GM19351 (cell line): ENCODE measurements around the gene FLYWCH1.
A peak's percentile ranks its signal among the peaks of the same experiment; 100 is the strongest.
"Not testable (repeated sequence)": the region's sequence is repeated elsewhere in the genome, so short reads cannot be mapped to it uniquely, and the experiment has no call there.

Source experiments
- ATAC-seq: cut with Tn5 transposase; IDR thresholded peaks from one replicate; pipeline ENCODE4 v1.9.1; 2021; ENCODE audit warnings: mild to moderate bottlenecking, moderate library complexity; ENCODE audit not compliant: unreplicated experiment

Gene FLYWCH1

DNA sequence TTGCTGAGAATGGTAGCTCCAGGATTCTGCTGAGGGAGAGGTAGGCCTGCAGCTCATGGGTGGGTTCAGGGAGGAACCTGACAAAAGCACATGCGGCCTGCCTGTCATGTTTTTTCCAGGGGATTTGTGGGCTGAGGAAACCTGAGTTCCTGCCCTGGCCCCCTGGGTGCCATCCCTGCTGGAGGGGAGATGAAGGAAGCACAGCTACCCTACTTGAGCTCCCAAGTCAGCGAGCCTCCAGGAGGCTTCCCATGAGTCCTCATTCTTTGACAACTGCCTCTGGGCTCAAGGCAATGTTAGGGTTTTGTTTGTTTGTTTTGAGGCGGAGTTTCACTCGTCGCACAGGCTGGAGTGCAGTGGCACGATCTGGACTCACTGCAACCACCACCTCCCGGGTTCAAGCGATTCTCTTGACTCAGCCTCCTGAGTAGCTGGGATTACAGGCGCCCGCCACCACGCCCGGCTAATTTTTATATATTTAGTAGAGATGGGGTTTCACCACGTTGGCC is 12.1 kb upstream of the FLYWCH1 start:
- no peak for ATAC-seq

DNA sequence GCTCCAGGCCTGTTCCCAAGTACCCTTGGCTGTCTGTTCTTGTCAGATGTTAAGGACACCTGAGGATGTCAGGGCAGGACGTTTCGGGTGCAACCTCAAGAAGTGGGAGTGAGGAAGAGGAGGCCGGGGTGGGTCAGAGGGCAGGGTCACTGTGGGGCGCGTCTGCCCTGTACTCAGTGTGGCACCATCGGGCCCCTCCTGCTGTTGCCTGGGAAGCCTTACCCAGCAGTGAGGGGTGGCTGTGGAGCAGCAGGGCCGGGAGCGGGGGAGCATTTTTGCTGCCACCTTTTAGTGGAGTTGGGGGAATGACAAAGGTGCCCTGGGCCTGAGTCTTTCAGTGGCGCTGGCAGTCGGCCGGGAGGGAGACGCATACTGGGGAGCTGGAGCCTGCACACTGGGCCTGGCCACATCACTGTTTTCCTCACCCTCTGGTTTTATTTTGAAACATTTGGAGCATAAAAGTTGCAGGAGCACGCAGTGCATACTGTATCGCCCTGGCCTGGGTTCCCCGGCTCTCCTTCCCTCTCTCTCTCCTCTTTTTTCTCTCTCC is 11.1 kb upstream of the FLYWCH1 start:
- ATAC-seq = no peak

DNA sequence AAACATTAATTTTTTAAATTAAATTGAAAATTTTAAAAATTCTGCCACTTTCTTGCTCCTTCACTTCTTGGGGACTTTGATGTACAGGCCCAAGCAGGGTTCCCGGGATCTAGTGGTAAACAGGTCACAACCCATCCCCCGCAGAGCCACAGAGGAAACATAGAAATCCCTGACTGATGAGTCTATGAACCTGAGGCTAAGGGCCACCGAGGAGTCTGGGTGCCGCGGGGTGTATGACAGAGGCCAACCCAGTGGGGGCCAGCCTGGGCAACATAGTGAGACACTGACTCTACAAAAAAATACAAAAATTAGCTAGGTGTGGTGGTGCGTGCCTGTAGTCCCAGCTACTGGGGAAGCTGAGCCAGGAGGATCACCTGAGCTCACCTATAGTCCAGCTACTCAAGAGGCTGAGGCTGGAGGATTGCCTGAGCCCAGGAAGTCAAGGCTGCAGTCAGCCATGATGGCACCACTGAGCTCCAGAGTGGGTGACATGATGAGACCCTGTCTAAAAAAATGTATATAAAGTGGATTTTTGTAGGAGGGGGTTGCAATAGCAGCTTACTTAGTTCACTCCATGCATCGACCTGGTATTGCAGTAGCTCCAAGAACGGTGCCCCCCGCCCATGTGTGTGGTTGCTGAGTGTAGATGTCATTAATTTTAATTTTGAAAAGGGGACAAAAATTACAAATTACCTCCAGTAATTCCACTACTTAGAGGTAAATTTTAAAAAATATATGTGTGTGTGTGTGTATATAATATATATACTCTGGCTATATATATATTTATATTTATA is 9.2 kb upstream of the FLYWCH1 start:
- no peak for ATAC-seq

DNA sequence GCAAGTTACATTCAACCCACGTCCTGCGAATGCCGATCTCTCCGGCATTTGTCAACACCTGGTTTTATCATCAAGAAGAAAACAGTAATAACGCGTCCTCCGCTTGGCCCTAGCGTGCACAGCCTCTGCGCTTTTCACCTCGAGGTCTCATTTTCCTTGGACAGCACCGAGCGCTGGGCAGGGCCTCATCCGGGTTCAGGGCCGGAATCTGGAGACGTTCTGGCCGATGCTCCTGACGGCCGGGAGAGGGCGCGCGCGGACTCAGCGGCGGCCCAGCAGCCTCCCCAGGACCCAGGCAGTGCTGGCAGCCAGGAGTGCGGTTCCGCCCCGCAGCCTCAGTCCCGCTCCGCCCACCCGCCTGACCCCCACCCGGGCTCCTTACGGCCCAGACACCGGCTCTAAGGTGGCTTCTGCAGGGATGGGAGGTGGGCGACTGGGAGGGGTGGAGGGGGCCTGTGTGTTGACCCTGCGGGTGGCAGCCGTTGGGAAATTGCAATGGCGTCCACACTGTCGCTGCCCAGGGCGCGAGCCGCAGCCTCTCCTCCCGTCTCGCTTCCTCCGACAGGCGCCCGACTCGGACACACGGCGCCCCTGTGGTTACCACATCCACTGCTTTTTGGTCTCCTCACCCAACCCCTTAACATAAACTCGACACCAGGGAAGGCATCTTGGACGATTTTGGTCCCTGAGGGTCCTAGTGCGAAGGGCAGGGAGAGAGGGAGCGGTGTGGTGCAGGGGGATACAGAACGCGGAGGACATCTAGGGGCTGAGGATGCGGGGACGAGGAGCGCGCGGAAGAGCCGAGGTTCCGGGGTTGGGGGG is 7.4 kb upstream of the FLYWCH1 start:
- ATAC-seq = peak; percentile 50

DNA sequence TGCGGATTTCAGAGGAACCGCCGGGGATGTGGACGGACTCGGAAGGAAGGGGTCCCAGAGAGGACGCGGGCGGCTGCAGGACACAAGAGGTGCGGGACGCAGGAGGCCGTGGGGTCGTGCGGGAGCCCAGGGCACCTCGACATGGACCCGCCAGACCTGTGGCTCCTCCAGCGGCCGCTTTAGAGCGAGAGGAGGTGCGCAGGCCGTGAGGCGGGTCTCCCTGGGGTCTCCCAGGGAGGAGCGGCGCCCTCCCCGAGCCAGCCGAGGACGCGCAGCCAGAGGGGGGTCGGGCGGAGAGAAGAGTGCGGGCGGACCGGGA is 6.8 kb upstream of the FLYWCH1 start:
- ATAC-seq = no peak

DNA sequence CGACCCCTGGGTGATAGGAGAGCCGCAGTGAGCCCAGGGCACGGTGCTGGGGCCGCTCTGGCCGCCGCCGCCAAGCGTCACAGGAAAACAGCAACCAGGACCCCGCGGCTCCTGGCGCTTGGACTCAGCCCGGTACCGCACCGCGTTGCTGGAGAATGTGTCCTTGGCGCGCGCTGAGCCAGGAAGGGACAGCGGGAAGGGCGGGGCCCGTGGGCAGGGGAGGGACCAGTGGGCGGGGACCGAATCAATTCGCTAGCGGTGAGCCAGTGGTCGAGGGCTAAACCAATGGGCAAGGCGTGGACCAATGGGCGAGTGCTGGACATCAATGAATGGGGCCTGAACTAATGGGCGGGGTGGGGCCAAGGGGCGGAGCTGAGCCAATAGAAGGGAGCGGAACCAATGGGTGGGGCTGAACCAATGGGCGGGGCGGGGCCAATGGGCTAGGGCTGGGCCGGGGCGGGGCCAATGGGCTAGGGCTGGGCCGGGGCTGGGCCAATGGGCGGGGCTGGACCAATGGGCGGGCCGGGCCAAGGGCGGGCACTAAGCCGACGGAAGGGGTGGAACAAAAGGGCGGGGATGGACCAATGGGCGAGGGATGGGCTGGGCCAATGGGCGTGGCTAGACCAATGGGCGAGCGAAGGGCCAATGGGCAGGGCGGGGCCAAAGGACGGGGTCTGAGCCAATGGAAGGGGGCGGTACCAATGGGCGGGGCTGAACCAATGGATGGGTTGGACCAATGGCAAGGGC is 6.3 kb upstream of the FLYWCH1 start:
- peak; percentile 73 for ATAC-seq

DNA sequence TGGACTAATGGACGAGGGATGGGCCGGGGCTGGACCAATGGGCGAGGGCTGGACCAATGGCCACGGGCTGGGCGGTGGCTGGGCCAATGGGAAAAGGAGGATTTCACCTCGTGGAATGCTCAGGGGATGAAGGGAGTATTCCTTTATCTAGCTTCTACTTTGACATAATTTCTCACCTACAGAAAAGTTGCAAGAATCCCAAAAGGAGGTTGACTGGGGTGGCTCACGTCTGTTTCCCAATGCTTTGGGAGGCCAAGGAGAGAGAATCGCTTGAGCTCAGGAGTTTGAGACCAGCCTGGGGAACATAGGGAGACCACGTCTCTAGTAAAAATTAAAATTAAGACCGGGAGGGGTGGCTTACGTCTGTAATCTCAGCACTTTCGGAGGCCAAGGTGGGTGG is 5.7 kb upstream of the FLYWCH1 start:
- no peak for ATAC-seq

DNA sequence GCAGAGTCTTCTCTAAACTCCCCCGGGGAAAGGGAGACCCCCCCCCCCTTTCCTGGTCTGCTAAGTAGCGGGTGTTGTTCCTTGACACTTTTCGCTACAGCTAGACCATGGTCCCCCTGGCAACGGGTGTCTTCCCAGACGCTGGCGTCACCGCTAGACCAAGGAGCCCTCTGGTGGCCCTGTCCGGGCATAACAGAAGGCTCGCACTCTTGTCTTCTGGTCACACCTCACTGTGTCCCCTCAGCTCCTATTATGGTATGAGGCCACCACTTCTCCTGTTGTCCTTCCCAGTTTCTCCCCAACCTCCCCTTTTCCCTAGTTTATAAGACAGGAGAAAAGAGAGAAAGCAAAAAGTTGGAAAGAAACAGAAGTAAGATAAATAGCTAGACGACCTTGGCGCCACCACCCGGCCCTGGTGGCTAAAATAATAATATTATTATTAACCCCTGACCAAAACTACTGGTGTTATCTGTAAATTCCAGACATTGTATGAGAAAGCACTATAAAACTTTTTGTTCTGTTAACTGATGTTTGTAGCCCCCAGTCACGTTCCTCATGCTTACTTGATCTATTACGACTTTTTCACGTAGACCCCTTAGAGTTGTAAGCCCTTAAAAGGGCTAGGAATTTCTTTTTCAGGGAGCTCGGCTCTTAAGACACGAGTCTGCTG is 4.5 kb upstream of the FLYWCH1 start:
- not testable (repeated sequence) for ATAC-seq

DNA sequence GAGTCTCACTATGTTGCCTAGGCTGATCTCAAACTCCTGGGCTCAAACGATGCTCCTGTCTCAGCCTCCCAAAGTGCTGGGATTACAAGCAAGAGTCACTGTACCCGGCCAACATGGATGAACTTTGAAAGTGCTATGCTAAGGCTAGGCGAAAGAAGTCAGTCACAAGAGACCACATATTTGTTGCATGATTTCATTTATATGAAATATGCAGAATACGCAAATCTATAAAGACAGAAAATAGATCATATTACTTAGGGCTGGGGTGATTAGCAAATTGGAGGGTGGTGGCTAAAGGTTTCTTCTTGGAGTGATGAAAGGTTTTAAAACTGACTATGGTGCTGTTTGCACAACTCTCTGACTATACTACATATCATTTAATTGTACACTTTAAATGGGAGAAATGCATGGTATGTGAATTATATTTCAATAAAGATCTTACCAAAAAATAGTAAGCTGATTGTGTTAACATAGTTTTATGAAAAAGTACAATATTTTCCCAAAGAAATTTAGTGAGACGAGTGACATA is 1.2 kb upstream of the FLYWCH1 start:
- no peak for ATAC-seq

DNA sequence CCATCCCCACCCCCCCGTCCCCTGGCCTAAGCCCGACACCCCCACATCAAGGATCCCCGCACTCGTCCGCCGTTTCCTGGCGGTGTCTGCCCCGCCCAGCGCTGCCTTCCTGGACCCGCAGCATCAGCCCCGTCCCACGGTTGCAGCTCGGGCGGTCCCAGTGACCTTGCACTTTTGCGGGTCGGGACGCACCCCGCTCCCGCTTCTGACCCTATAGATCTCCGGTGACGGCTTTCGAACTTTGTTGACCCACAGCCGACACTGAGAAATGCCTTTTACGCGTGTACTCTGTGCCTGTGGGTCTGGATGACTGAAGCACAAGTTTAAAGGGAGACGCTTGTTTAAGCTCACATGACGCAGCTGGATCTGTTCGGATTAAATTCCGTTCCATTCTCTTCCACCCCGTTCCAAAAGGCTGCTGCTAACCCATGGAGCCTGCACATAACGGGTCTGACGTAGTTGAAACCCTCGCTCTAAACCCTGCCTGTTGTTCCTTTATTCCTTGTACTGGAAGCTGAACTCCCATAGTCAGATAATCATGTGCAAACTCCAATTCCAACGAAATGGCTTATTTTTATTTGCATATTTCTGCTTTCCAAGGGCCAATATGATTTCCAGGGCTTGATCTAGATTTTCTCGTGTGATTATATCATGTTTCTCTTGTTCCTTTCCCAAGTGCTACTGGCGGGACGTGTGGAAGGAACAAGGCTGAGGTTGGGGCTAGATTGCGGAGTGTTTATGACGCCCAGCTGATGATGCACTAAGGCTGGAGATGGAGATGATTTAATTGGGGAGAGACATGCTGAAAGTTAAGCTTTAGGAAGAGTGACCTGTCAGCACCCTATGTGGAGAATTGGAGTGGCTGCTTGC is 834 bp downstream of the FLYWCH1 start:
- peak; percentile 37 for ATAC-seq

DNA sequence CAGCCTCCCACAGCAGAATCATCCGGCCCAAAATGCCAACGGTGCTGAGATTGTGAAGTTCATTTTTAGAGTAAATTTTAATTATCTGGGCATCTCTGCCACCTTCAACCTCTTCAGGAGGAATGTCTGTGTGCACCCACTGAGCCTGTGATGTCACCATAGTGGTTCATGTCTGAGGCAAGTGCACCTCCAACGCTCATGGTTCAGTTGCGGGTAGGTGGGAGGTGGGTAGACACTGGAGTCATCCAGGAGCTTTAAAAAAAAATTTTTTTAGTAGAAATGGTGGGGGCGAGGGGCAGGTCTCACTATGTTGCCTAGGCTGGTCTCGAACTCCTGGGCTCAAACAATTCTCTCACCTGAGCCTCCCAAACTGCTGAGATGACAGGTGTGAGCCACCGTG is 1.9 kb downstream of the FLYWCH1 start:
- no peak for ATAC-seq

DNA sequence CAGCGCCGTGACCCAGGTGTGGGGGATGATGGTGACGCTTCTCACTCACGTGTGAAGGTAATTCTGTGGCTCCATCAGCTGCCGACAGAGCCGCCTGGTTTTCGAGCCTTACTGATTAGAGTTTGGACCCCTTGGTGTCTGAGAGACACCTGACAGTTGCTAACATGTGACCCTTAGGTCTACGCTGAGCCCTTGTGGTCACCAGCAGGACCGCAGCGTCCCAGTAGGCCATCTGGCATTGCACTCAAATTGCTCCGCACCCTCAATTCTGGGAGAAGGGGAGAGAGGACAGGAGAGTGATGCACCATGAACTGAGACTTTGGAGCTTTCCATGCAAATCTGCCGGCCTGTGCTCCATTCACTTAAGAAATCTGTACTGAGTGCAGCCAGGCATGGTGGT is 2.5 kb downstream of the FLYWCH1 start:
- ATAC-seq = no peak

DNA sequence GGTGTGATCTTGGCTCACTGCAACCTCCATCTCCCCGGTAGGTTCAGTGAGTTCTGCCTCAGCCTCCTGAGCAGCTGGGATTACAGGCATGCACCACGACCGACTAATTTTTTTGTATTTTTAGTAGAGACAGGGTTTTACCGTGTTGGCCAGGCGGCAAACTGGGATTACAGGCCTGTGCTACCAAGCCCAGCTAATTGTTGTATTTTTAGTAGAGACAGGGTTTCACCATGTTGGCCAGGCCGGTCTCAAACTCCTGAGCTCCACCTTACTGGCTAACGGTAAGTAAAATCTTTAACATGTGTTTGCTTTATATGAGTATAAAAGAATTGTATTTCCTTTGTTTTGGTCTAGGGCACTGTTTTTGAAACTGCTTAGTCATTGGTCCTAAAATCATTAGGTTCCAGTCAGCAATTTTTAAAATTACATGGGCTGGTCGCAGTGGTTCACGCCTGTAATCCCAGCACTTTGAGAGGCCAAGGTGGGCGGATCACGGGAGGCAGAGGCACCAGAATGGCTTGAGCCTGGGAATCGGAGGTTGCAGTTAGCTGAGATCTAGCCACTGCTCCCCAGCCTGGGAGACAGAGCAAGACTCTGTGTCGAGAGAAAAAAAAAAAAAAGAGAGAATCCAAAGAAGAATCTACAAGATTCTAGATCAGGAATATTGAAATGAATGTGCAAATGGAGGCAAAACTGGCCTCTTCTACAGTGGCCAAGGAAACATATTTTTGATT is 3.6 kb downstream of the FLYWCH1 start:
- no peak for ATAC-seq

DNA sequence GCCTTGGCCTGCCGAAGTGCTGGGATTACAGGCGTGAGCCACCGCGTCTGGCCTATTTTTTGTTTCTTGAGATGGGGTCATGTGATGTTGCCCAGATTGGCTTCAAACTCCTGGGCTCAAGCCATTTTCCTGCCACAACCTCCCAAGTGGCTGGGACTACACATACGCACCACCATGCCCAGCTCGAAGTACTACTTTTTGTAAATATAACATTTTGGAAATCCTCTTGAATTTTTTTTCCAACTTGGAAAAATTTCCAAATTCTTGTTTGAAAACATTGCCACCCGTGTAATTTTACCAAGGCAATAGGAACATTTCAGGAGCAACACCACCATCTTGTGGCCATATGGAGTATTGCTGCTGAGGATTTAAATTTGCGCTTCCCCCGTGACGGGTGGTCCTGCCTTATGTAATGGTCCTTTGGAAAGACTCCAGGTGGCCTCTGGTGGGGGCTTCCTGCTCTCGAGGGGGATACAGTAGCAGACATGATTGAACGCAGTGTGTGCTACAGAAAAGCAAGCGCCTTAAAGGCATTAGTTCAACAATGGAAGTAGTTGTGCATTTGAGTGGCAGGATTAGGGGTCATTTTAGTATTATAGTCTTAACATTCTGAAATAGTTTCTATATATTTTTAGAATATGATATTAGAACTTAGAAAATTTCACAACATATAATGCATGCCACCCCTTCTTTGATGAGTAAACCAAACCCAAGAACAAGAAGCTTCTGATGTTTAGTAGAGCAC is 8.0 kb downstream of the FLYWCH1 start:
- ATAC-seq = no peak

DNA sequence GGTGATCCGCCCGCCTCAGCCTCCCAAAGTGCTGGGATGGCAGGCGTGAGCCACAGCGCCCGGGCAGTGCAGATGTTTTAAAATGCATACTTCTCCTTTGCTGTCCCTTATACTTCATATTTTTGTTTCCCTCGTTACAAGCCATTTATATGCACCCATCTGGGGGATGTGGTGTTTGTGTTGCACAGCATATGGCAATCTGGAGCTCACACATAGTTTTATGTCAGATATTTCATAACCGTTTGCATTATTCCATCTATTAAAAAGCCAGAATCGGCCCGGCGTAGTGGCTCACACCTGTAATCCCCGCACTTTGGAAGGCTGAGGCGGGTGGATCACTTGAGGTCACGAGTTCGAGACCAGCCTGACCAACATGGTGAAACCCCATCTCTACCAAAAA is 11.8 kb downstream of the FLYWCH1 start:
- ATAC-seq = no peak

DNA sequence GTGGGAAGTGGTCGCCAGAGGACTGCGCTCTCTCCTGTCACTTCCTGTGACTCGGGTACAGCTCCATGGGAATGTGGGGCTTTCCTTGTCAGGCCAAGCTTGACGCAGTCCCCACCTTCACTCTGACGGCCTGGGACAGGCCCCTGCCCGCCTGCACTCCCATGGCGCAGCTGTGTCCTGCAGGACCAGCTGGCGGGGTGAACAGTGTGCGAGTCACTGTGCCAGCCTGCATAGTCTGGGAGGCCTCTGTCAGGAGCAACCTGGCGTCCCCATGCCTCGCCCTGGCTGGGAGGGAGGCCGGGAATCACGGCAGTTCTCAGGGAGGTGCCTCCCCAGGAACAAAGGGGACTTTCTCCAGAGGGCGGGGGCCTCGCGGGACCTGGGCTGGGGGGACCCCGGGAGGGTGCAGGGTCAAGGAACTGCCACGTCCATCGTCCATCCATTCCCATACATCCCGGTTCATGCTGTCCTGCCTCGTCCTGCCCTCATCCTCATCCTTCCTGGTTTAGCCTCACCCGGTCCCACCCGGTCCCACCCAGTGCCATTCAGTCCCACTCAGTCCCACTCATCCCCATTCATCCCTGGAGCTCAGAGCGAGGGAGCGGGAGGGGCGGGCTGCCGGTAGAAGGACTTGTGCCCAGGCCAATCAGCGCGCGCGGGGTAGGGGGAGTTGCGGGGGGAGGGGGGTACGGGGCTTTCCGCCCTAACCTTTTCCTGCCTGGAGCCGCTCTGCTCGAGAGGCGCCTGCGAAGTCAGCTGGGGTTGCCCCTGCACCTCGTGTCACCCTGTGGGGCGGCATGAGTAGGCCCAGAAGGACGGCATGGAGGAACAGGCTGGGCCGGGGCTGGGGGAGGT is 13.4 kb downstream of the FLYWCH1 start:
- ATAC-seq = no peak

DNA sequence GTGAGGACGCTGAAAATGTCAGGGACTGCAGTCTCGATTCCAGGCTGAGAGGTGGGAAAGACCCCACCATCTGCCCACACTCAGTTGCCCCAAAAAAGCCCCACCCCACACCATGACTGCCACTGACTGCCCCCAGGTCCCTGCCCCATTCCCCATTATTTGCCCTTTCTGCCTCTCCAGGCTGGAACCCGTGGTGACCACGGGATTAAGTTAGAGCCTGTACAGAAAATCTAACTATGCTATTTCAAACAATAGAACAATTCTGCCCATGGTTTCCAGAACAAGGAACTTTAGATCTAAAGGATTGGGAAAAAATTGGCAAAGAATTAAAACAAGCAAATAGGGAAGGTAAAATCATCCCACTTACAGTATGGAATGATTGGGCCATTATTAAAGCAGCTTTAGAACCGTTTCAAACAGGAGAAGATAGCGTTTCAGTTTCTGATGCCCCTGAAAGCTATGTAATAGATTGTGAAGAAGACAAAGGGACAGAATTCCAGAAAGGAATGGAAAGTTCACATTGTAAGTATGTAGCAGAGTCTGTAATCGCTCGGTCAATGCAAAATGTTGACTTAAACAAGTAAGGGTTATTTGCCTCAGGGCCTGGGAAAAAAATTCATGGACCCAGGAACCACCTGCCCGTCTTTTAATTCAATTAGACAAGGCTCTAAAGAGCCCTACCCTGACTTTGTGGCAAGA is 14.4 kb downstream of the FLYWCH1 start:
- ATAC-seq = no peak
